OCI-LY1 (cell line): Measurements from ENCODE around the gene CFAP77.

Source experiments
- EZH2 ChIP-seq: fragments of 200-600 bp; sonication (generic), shearing (Covaris generic); IDR thresholded peaks from 2 replicates; pipeline ENCODE4 v1.8.0; 2017; ENCODE audit warnings: borderline replicate concordance, mixed run types, mild to moderate bottlenecking, antibody characterized with exemption, low read length, moderate library complexity, mixed read lengths
- TF ChIP-seq, protein P1 (sequence below): fragments of 200-600 bp; sonication (generic), shearing (Covaris generic); IDR thresholded peaks from 2 replicates; pipeline ENCODE4 v1.5.1; 2017; ENCODE audit warnings: mild to moderate bottlenecking, antibody characterized with exemption, low read length, moderate library complexity, mixed read lengths

DNA sequence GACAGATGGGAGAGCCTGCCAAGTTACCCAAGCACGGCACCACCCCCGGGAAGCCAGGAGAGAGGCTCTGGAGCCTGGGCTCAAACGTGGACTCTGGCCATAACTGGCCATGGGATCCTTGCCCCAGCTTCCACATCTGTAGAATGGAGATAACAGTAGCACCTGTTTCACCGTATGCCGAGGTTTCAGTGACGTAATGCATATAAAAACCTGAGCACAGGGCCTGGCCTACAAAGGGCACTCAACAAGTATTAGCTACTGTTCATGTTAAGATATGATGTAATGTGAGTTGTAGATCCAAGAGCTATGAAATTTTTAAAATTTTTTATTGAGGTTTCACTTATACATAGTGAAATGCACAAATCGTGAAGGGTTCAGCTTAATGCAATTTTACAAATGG is 90.2 kb downstream of the CFAP77 start:
- TF ChIP-seq, protein P1, sequence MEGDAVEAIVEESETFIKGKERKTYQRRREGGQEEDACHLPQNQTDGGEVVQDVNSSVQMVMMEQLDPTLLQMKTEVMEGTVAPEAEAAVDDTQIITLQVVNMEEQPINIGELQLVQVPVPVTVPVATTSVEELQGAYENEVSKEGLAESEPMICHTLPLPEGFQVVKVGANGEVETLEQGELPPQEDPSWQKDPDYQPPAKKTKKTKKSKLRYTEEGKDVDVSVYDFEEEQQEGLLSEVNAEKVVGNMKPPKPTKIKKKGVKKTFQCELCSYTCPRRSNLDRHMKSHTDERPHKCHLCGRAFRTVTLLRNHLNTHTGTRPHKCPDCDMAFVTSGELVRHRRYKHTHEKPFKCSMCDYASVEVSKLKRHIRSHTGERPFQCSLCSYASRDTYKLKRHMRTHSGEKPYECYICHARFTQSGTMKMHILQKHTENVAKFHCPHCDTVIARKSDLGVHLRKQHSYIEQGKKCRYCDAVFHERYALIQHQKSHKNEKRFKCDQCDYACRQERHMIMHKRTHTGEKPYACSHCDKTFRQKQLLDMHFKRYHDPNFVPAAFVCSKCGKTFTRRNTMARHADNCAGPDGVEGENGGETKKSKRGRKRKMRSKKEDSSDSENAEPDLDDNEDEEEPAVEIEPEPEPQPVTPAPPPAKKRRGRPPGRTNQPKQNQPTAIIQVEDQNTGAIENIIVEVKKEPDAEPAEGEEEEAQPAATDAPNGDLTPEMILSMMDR: no peak
- TF ChIP-seq EZH2: no peak
